ENCODE results near the gene C1orf167.
"Not testable (repeated sequence)": the region's sequence is repeated elsewhere in the genome, so short reads cannot be mapped to it uniquely, and the experiment has no call there.

C1orf167 gene

GRCh38 chr1:11803924-11804665 lies 42.1 kb downstream of the C1orf167 start:
- DNase-seq: not testable (repeated sequence)

DNA sequence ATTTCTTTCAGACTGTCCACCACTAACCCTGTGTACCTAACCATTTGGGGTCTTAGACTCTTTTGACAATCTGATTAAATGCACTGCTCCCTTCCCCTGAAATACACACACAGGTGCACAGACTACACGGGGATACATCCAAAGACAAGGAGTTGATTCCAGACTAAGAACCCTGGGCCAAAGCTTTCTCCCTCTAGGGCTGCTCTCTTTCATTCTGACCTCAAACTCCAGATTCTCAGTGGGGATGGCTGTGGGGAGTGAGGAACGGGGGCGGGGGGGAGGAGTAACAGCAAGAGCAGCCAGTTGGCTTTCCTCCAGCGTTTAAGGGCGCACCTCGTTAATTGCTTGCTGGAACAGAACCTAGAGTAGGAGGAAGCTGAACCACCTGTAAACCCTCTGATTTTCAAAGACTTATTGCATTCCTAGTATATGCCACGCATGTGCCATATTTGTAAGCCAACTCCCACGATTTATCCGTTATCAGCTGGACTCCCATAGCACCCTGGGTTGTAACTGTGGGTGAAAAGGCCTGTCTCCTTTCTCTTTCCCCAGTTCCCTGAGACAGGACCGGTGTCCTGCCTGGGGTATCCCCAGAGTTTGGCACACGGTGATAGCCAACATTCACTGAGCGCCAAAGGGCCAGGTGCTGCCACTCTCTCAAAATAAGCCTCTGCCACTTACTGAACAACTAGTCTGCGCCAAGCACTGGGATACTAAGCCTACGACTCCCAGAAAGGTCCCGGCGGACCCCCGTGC lies 42.9 kb downstream of the C1orf167 start:
- DNase-seq: peak; percentile 66

DNA sequence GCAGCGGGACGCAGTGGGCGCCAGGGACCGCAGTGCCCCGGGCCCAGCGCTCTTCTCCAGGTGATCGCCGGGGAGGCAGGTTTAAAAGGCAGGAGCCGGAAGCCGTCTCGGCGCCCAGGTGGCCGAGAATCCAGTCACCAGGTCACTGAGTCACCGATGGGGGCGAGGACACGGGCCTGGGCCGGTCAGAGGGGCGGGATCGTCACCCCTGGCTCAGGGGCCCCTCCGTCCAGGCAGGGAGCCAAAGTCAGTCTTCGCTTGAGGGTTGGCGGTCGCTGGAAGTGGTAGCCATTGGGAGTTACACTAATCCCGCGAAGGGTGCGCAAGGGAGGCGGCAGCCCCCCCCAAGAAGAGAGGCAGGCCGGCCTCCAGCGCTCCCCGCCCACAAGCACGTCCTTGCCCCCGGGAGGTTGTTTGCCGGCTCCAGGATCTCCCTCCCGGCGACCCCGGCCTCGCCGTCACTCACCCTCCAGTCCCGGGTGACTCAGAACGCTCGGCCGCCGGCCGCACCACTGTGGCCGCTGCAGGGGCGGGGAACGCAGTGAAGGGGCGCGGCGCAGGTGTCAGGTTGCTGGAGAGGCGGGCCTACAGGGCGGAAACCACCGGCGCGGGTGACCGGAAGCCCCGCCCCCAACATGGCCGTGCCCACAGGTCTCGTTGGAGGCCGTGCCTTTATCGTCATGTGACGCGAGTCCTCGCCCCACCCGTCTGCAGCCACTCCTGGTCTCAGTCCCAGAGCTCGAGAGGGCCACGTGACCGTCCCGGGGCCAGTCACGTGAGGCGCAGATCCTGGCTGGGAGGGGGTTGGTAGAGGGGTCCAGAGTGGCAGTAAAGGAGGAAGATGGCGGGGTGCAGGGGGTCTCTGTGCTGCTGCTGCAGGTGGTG lies 43.7 kb downstream of the C1orf167 start, which contains the start of the genes CLCN6 and MTHFR:
Gene CLCN6 (plus strand): TSS at position 770 of the 885 bp plus-strand sequence. CDS start 72 bp downstream, at position 842.
Gene MTHFR (minus strand): TSS at position 543 of the 885 bp plus-strand sequence. CDS start 2,848 bp downstream, outside the sequence.
- DNase-seq: peak; percentile 99

- no peak for DNase-seq
Observed at GRCh38 chr1:11806307-11806936, 44.4 kb downstream of the C1orf167 start.

- DNase-seq: no peak
Observed at GRCh38 chr1:11807133-11807532, 45.1 kb downstream of the C1orf167 start.

- DNase-seq: no peak
Observed at GRCh38 chr1:11813021-11813420, 51.0 kb downstream of the C1orf167 start.

DNA sequence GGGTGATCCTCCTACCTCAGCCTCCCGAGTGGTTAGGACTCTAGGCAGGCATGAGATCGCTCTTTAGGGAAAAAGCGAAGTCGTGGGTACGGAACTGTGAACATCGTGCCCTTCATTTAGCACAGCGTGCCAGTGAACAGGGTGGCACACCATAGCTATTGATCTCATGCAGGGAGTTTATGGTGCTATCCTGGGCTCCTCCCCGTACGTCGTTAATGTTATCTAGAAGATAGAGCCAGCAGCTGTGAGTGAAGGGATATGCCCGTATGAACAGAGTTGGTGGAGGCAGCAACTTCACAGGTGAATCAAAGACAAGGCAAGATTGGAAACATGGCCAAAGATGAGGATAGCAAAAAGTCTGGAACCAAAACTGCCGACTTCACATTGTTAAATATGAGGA lies 55.2 kb downstream of the C1orf167 start:
- no peak for DNase-seq

DNA sequence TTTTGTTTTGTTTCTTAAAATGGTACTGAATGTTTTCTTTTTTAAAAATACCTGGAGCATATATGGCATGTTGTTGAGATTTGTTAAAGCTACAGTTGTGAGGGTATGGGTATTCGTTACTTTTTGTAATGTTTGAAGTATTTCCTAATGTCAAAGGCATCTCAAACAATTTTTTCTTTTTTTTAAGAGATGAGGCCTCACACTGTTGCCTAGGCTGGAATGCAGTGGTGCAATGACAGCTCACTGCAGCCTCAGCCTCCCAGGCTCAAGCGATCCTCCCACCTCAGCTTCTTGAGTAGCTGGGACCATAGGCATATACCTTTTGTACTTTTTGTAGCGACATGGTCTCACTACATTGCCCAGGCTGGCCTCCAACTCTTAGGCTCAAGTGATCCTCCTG lies 60.1 kb downstream of the C1orf167 start:
- DNase-seq: no peak

DNA sequence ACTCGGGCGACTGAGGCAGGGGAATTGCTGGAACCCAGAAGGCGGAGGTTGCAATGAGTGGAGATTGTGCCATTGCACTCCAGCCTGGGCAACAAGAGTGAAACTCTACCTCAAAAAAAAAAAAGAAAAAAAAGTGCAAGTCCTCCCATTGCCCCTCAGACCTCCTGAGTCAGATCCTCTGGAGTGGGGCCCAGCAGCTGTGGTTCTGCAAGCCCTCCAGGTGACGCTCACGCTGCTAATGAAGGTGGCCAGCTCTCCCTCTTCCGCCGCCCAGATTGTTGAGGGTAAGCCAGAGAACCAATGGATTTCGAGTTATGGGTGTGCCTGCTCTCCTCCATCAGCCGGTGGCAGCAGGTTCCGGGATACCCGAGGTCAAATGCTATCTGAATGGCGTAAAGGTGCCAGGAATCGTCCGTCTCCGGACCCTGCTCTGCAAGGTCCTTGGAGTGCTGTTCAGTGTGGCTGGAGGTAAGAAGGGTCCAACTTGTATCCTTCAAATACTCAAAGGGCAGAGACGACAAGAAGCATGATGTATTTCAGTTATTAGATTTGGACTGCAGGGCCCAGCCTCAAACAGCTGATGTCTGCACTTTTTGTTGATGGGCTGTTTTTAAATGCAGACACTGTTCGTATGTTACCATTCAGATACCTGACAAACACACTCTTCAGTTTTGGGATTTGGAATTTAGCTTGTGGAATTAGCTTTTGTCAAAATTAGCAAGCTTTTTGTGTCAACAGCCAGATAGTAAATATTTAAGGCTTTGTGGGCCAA lies 61.6 kb downstream of the C1orf167 start:
- no peak for DNase-seq

- DNase-seq: no peak
Observed at GRCh38 chr1:11825131-11825530, 63.1 kb downstream of the C1orf167 start.

GRCh38 chr1:11826946-11827345 lies 65.0 kb downstream of the C1orf167 start:
- no peak for DNase-seq

DNA sequence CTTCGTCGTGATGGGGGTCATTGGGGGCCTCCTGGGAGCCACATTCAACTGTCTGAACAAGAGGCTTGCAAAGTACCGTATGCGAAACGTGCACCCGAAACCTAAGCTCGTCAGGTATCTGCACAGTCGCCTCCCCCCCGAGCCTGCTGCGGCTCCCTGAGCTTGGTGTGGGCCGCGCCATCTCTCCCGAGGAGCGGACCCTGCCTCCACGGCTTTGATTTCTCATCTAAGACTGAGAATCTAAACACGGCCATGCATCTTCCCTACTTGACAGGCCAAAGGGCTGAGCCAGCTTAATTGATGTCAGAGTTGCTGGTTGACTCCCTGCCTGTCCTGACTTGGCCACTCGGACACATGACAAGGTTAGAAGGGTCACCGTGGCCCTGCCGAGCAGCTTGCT lies 66.5 kb downstream of the C1orf167 start:
- DNase-seq: no peak

DNA sequence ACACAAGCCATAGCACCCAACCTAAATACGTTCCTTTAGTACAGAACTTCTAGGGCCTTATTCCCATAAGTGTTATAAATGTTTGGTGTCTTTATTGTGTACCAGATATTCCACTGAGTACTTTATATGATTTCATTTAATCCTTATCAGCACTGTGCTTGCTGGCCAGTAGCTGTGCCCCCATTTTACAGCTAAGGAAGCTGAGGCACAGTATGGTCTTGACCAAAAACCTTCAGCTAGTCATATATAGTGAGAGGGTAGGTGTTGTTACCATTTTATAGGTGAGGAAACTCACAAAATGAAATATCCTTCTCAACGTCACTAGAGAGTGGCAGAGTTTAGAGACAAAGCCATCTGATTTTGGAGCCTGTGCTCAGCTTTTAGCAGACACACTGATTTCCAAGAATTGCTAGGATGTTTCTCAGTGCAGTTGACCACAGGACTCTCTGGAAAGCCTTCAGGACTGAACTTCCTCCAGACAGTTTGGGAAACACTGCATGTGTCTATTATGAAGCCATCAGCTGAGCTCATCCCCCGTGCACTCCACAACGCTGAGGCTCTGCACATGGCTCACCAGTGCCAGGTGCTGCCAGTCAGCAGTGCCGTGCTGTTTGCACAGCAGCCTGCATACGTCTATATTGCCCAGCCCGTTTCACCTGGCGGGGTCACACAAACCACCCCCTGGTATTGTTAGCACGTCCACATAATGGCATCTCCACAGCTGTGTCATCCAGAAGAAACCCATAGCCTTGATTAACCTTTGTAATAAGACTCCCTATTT lies 70.1 kb downstream of the C1orf167 start:
- DNase-seq: no peak

DNA sequence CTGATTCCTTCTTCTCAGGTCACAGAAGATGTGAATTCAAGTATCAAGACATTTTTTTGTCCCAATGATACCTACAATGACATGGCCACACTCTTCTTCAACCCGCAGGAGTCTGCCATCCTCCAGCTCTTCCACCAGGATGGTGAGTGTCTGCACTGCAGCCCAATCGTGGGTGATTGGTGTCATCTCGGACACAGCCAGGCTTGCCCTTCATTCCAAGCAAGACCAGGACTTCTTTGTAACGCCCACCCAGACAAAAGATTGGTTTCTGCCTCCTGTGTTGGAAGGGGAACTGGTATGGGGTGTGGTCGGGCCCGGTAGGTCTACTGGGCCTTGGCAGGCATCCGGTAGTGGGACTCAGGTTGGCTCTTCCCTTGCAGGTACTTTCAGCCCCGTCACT lies 71.5 kb downstream of the C1orf167 start:
- DNase-seq: no peak

DNA sequence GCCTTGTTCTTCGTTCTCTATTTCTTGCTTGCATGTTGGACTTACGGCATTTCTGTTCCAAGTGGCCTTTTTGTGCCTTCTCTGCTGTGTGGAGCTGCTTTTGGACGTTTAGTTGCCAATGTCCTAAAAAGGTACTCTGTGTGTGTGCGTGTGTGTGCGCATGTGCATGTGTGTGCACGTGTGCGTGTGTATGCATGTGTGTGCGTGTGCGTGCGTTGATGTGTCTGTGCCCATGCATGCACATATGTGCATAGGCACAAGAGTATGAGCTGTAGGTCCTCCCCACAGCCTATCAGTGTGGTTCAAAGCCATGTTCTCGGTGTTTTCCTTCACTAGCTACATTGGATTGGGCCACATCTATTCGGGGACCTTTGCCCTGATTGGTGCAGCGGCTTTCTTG lies 71.9 kb downstream of the C1orf167 start:
- no peak for DNase-seq

DNA sequence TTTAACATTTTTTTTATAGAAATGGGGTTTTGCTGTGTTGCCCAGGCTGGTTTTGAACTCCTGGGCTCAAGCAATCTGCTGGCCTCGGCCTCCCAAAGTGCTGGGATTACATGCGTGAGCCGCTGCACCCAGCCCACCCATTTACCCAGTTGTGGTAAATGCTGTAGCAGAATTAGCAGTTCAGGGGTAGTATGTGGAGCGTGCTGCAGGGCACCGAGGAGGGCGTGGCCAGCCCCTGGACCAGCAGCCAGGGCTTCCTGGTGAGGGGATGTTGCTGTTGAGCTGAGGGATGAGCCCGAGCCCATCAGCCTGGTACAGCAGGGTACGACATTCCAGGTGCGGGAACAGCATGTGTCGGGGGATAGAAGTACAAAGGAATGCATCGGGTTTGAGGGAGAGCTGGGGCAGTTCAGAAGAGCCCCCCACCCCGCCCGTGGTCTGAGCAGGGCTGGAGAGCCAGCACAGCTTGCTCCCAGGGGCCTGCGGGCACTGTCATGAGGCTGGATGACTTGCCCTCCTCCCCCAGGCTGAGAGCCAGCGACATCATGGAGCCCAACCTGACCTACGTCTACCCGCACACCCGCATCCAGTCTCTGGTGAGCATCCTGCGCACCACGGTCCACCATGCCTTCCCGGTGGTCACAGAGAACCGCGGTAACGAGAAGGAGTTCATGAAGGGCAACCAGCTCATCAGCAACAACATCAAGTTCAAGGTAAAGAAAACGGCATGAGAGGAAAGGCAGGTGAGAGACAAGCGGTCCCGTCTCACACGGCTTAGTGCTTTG lies 73.6 kb downstream of the C1orf167 start:
- no peak for DNase-seq

DNA sequence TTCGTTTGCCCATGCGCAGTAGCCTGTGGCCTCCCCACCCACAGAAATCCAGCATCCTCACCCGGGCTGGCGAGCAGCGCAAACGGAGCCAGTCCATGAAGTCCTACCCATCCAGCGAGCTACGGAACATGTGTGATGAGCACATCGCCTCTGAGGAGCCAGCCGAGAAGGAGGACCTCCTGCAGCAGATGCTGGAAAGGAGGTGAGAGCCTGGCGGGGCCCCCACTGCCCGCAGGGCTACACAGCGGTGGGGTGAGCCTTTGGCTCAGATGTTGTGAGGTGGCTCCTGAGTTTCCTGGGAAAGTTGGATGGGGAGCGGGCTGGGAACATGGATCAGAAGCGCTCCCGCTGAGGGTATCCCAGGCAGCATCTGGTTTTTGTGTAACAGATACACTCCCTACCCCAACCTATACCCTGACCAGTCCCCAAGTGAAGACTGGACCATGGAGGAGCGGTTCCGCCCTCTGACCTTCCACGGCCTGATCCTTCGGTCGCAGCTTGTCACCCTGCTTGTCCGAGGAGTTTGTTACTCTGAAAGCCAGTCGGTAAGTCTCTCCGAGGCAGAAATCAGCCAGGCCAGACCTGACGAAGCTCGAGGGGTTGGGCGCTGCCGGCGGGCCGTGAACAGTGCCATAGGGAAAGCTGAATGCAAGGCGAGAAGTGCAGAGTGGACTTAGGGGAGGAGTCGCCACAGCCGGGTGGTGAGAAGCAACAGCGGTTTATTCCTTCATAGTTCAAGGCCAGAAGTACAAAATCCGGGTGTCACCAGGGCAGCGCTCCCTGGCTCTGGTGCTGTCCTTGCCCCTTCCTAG lies 75.2 kb downstream of the C1orf167 start:
- no peak for DNase-seq

GRCh38 chr1:11837767-11838348 lies 75.9 kb downstream of the C1orf167 start:
- no peak for DNase-seq
